H1 (cell line): ENCODE data around the gene TEAD1. TPM values are rescaled to one million over a fixed set of nuclear protein-coding genes. Genes with fewer than 3 reads are reported as not detected.

ENCODE experiments used
- CTCF ChIA-PET: fragments of 300-600 bp; sonication (Branson Sonifier 250); formaldehyde crosslinking; loops from one replicate; lab custom pipeline; 2021; ENCODE audit not compliant: partially characterized antibody; lab: Charles Lee
- POLR2A ChIA-PET: fragments of 300-600 bp; sonication (Branson Sonifier 250); formaldehyde crosslinking; loops from one replicate; lab custom pipeline; 2021; ENCODE audit warnings: inconsistent platforms; ENCODE audit not compliant: partially characterized antibody; lab: Charles Lee
- DNase-seq, 2 experiments: peaks; one replicate each; pipeline versions ENCODE4 v3.0.0 to v3.0.0-alpha.2; 2010 to 2022; ENCODE audit warnings: low spot score in 2 of 2, low read depth in 1 of 2, mixed read lengths in 1 of 2
- FAIRE-seq: peaks from 2 replicates; lab custom pipeline; 2011; peaks lifted over from hg19 to GRCh38; lab: Jason Lieb, UNC
- H2AFZ ChIP-seq: 2 replicates; pipeline ENCODE4 v1.8.1; 2012; ENCODE audit warnings: low read length, inconsistent platforms
- H2AK5ac ChIP-seq: 2 replicates; pipeline ENCODE4 v1.6.1; 2013; ENCODE audit warnings: low read depth, low read length
- H2BK120ac ChIP-seq: replicated peaks from 2 replicates; pipeline ENCODE3; 2013; ENCODE audit warnings: low read depth, low read length, inconsistent platforms
- H2BK12ac ChIP-seq: 2 replicates; pipeline ENCODE4 v1.6.1; 2013; ENCODE audit warnings: low read depth, low read length
- H2BK15ac ChIP-seq: 2 replicates; pipeline ENCODE4 v1.6.1; 2013; ENCODE audit warnings: low read length
- H2BK20ac ChIP-seq: 2 replicates; pipeline ENCODE4 v1.6.1; 2013; ENCODE audit warnings: low read length
- H2BK5ac ChIP-seq: 2 replicates; pipeline ENCODE4 v1.6.1; 2013; ENCODE audit warnings: low read depth, low read length
- H3K14ac ChIP-seq: 2 replicates; pipeline ENCODE4 v1.6.1; 2013; ENCODE audit warnings: inconsistent platforms; ENCODE audit not compliant: insufficient read length
- H3K18ac ChIP-seq: 2 replicates; pipeline ENCODE4 v1.6.1; 2013; ENCODE audit warnings: low read length; ENCODE audit errors: extremely low read depth
- H3K23ac ChIP-seq: 2 replicates; pipeline ENCODE4 v1.6.1; 2013; ENCODE audit warnings: inconsistent platforms; ENCODE audit not compliant: insufficient read length
- H3K23me2 ChIP-seq: 2 replicates; pipeline ENCODE4 v1.6.1; 2013; ENCODE audit warnings: low read depth, low read length
- H3K27ac ChIP-seq: 2 replicates; pipeline ENCODE4 v1.6.1; 2011; ENCODE audit warnings: low read depth, low read length, inconsistent platforms
- H3K27me3 ChIP-seq, 4 experiments: replicated peaks in 1 of 4; 1 replicate in 1 of 4; 2 replicates in 3 of 4; pipeline versions ENCODE4 v1.6.1 to v1.8.1; 2011 to 2013; ENCODE audit warnings: low read length in 3 of 4, mild to moderate bottlenecking in 3 of 4, inconsistent platforms in 2 of 4, mixed read lengths in 2 of 4, moderate library complexity in 1 of 4; ENCODE audit not compliant: control insufficient read depth in 3 of 4, insufficient read depth in 3 of 4; ENCODE audit errors: extremely low read depth in 1 of 4
- H3K36me3 ChIP-seq, 4 experiments: 2 replicates each; pipeline versions ENCODE4 v1.6.1 to v1.8.1; 2011 to 2013; ENCODE audit warnings: mild to moderate bottlenecking in 4 of 4, low read length in 3 of 4, moderate library complexity in 2 of 4, control low read depth in 1 of 4, inconsistent platforms in 1 of 4; ENCODE audit not compliant: insufficient read depth in 4 of 4, control insufficient read depth in 2 of 4
- H3K4ac ChIP-seq: replicated peaks from 2 replicates; pipeline ENCODE3; 2013; ENCODE audit warnings: low read length, low read depth, mixed read lengths, inconsistent platforms; ENCODE audit not compliant: insufficient read length
- H3K4me1 ChIP-seq, 4 experiments: replicated peaks in 1 of 4; 1 replicate in 1 of 4; 2 replicates in 3 of 4; pipeline versions ENCODE4 v1.6.1 to v1.8.1; 2011 to 2013; ENCODE audit warnings: low read length in 3 of 4, inconsistent platforms in 2 of 4, mixed read lengths in 1 of 4; ENCODE audit not compliant: insufficient read depth in 4 of 4, control insufficient read depth in 3 of 4
- H3K4me2 ChIP-seq, 2 experiments: 2 replicates each; pipeline versions ENCODE4 v1.6.1 to v1.8.1; 2011 to 2013; ENCODE audit warnings: low read depth in 2 of 2, low read length in 2 of 2, control low read depth in 1 of 2, inconsistent platforms in 1 of 2, mild to moderate bottlenecking in 1 of 2; ENCODE audit not compliant: insufficient read depth in 1 of 2
- H3K4me3 ChIP-seq, 4 experiments: fragments of 200-600, 300-600 bp in 1 of 4; sonication (generic), shearing (Covaris generic), sonication (Bioruptor Twin) in 1 of 4; 2 replicates each; pipeline versions ENCODE4 v1.5.1 to v1.8.1; 2011 to 2016; ENCODE audit warnings: low read length in 4 of 4, low read depth in 3 of 4, control low read depth in 2 of 4, inconsistent platforms in 2 of 4, mild to moderate bottlenecking in 2 of 4, mixed read lengths in 1 of 4, moderate library complexity in 1 of 4; ENCODE audit not compliant: insufficient read depth in 2 of 4; ENCODE audit errors: extremely low read depth in 1 of 4
- H3K56ac ChIP-seq: replicated peaks from 2 replicates; pipeline ENCODE3; 2013; ENCODE audit warnings: low read depth, mild to moderate bottlenecking, mixed read lengths, low read length, inconsistent platforms; ENCODE audit not compliant: insufficient read length
- H3K79me1 ChIP-seq: 2 replicates; pipeline ENCODE4 v1.6.1; 2013; ENCODE audit warnings: low read depth, low read length, control low read depth
- H3K79me2 ChIP-seq, 2 experiments: 2 replicates each; pipeline versions ENCODE4 v1.6.1 to v1.8.1; 2012 to 2013; ENCODE audit warnings: low read length in 2 of 2, mild to moderate bottlenecking in 2 of 2, inconsistent platforms in 1 of 2; ENCODE audit not compliant: insufficient read depth in 2 of 2, control insufficient read depth in 1 of 2
- H3K9ac ChIP-seq, 4 experiments: replicated peaks in 1 of 4; 1 replicate in 1 of 4; 2 replicates in 3 of 4; pipeline versions ENCODE4 v1.6.1 to v1.8.1; 2011 to 2013; ENCODE audit warnings: low read depth in 3 of 4, low read length in 3 of 4, control low read depth in 2 of 4, mild to moderate bottlenecking in 2 of 4, moderate library complexity in 2 of 4, inconsistent platforms in 1 of 4; ENCODE audit errors: extremely low read depth in 1 of 4
- H3K9me3 ChIP-seq, 2 experiments: 2 replicates each; pipeline versions ENCODE4 v1.6.1 to v1.8.1; 2012 to 2013; ENCODE audit warnings: mild to moderate bottlenecking in 2 of 2, moderate library complexity in 2 of 2, control low read depth in 1 of 2, inconsistent platforms in 1 of 2, low read depth in 1 of 2, low read length in 1 of 2, mixed read lengths in 1 of 2; ENCODE audit not compliant: insufficient read depth in 2 of 2
- H4K20me1 ChIP-seq, 2 experiments: replicated peaks in 1 of 2; 2 replicates each; pipeline versions ENCODE3 to v1.8.1; 2011 to 2013; ENCODE audit warnings: inconsistent platforms in 2 of 2, low read length in 2 of 2, mild to moderate bottlenecking in 1 of 2; ENCODE audit not compliant: insufficient read depth in 2 of 2, control insufficient read depth in 1 of 2
- H4K5ac ChIP-seq: 2 replicates; pipeline ENCODE4 v1.6.1; 2013; ENCODE audit warnings: low read length, low read depth, mixed read lengths, inconsistent platforms; ENCODE audit not compliant: insufficient read length
- H4K8ac ChIP-seq: 2 replicates; pipeline ENCODE4 v1.8.0; 2013; ENCODE audit warnings: mild to moderate bottlenecking, moderate library complexity, low read length, inconsistent platforms; ENCODE audit not compliant: insufficient read depth; ENCODE audit errors: extremely low read depth
- H4K91ac ChIP-seq: replicated peaks from 2 replicates; pipeline ENCODE3; 2013; ENCODE audit warnings: low read length, mixed read lengths, inconsistent platforms; ENCODE audit not compliant: insufficient read length
- ATF2 ChIP-seq: IDR thresholded peaks from 2 replicates; pipeline ENCODE4 v1.6.1; 2012; ENCODE audit warnings: low read length, inconsistent platforms
- CHD1 ChIP-seq: IDR thresholded peaks from 2 replicates; pipeline ENCODE4 v1.6.1; 2012; ENCODE audit warnings: low read depth, low read length, improper control_type of control experiment
- EGR1 ChIP-seq: IDR thresholded peaks from 2 replicates; pipeline ENCODE4 v1.6.1; 2011; ENCODE audit warnings: low read depth, low read length, borderline replicate concordance
- EZH2 ChIP-seq: fragments of 200-600 bp; sonication (generic); IDR thresholded peaks from 2 replicates; pipeline ENCODE4 v1.7.1; 2012; ENCODE audit warnings: low read depth, mild to moderate bottlenecking, moderate library complexity, low read length, inconsistent platforms; ENCODE audit not compliant: severe bottlenecking
- FOSL1 ChIP-seq: IDR thresholded peaks from 2 replicates; pipeline ENCODE4 v1.6.1; 2011; ENCODE audit warnings: mild to moderate bottlenecking, low read depth, low read length, moderate library complexity; ENCODE audit not compliant: insufficient read depth
- HDAC2 ChIP-seq, 2 experiments: fragments of 300-600 bp in 1 of 2; sonication (generic) in 1 of 2; IDR thresholded peaks; 2 replicates each; pipeline ENCODE4 v1.6.1; 2011 to 2012; ENCODE audit warnings: low read depth in 2 of 2, low read length in 2 of 2, mild to moderate bottlenecking in 2 of 2, moderate library complexity in 2 of 2, borderline replicate concordance in 1 of 2, inconsistent platforms in 1 of 2
- JUND ChIP-seq: IDR thresholded peaks from 2 replicates; pipeline ENCODE4 v1.6.1; 2011; ENCODE audit warnings: mild to moderate bottlenecking, improper control_type of control experiment, low read length
- MAFK ChIP-seq: IDR thresholded peaks from 2 replicates; pipeline ENCODE4 v1.6.1; 2012; ENCODE audit warnings: low read depth, mild to moderate bottlenecking, improper control_type of control experiment, low read length
- MAX ChIP-seq: IDR thresholded peaks from 2 replicates; pipeline ENCODE4 v1.6.1; 2012; ENCODE audit warnings: inconsistent platforms
- SIN3A ChIP-seq, 2 experiments: IDR thresholded peaks in 1 of 2; conservative IDR thresholded peaks in 1 of 2; 2 replicates each; pipeline ENCODE4 v1.6.1; 2011 to 2012; ENCODE audit warnings: low read length in 2 of 2, improper control_type of control experiment in 1 of 2, low read depth in 1 of 2, mild to moderate bottlenecking in 1 of 2
- SP4 ChIP-seq: IDR thresholded peaks from 2 replicates; pipeline ENCODE4 v1.6.1; 2012; ENCODE audit warnings: low read length, inconsistent platforms
- WGBS, 2 experiments: shearing (Covaris generic) in 1 of 2; methylation state at CpG; one replicate each; pipeline versions ENCODE4 v1.1.6 to v1.1.7; 2013 to 2015; ENCODE audit warnings: low lambda C conversion rate in 2 of 2, mixed read lengths in 2 of 2, inconsistent platforms in 1 of 2, low coverage in 1 of 2, missing lambda C conversion rate in 1 of 2; ENCODE audit not compliant: insufficient replicate concordance in 2 of 2, insufficient coverage in 1 of 2, insufficient read length in 1 of 2; ENCODE audit errors: extremely low coverage in 1 of 2, missing lambda C conversion rate in 1 of 2; 5-methylcytosine and 5-hydroxymethylcytosine counted together
- polyA plus RNA-seq, 7 experiments: library from polyadenylated mRNA; depleted of rRNA in 3 of 7; stranded (reverse) in 5 of 7; unstranded in 2 of 7; fragments of >200 nt in 5 of 7; fragments of 200-250 nt in 2 of 7; gene quantifications; 1 replicate in 5 of 7; 2 replicates in 1 of 7; 4 replicates in 1 of 7; pipeline versions ENCODE4 v1.2.1 to v1.2.3, GENCODE V29; 2011 to 2013; ENCODE audit warnings: missing spikeins in 2 of 7, mixed read lengths in 2 of 7
- total RNA-seq: library from RNA; stranded (reverse); fragmentation: NEBNext Ultra II Directional; extraction: Animal tissue kit (Norgen Biotek cat#: 25700); gene quantifications from 2 replicates; pipeline ENCODE4 v1.2.1, GENCODE V29; 2021

TEAD1 gene
- total and polyA plus RNA-seq, 2 of the 8 experiments (the other 6 are each of a cell fraction or from before 2014, with no cell fraction given), result 15.6 to 67.4 TPM

GRCh38 chr11:12695221-12695794, 21.1 kb downstream of the TEAD1 start:
- no peak overlapping the region for H2BK5ac ChIP-seq
- H4K8ac ChIP-seq, result no peak overlapping the region
- ChIA-PET POLR2A (interaction anchor here (0.7 kb wide), 1 partner anchor 1937 kb away, joined by 3 read pairs; no protein-coding TSS in a partner anchor), CTCF (interaction anchor here (0.6 to 2.1 kb wide), 3 partner anchors 11 to 691 kb away, joined by 3 to 5 read pairs (median 3); no protein-coding TSS in a partner anchor)
- no peak overlapping the region for H3K14ac ChIP-seq
- no peak for DNase-seq
- peaks cover 3 to 98% of the 10 kb centered on the region in 2 experiments; a peak in 3 of 4 replicates for H3K79me2 ChIP-seq
- WGBS, 2 experiments, result 80% methylated on average over 2 of the region's 2 CpGs; no CpG with 5 or more reads in 1 of the 2 experiments
- H3K27ac ChIP-seq, result no peak overlapping the region
- H3K27me3 ChIP-seq, result no peaks in the 10 kb centered on the region
- H4K20me1 ChIP-seq, result peaks cover 28 to 37% of the 10 kb centered on the region in 2 experiments
- H2BK120ac ChIP-seq, result no peak overlapping the region
- no peaks in the 10 kb centered on the region; the same call in 1 of the 2 replicates for H3K23me2 ChIP-seq
- no peak overlapping the region for H3K9ac ChIP-seq
- no peak overlapping the region for H3K23ac ChIP-seq
- peaks cover 9% of the 10 kb centered on the region for H3K79me1 ChIP-seq
- H4K5ac ChIP-seq, result no peak overlapping the region
- no peak overlapping the region for H3K4ac ChIP-seq
- H3K4me1 ChIP-seq, result peaks cover 16 to 46% (median 30%) of the 10 kb centered on the region in 4 experiments
- no peak overlapping the region for H3K4me2 ChIP-seq
- H4K91ac ChIP-seq, result no peak overlapping the region
- no peak overlapping the region for H2BK20ac ChIP-seq
- H3K18ac ChIP-seq, result no peak overlapping the region
- no peak overlapping the region for H2BK15ac ChIP-seq
- no peaks in the 10 kb centered on the region for H3K9me3 ChIP-seq
- H2BK12ac ChIP-seq, result no peak overlapping the region
- H3K4me3 ChIP-seq, result no peak overlapping the region
- H2AFZ ChIP-seq, result no peak overlapping the region
- no peaks in the 10 kb centered on the region for H3K36me3 ChIP-seq
- no peak overlapping the region for H2AK5ac ChIP-seq
- H3K56ac ChIP-seq, result no peak overlapping the region
- no peak for FAIRE-seq
- TF ChIP-seq JUND (no peak), ATF2 (no peak), MAX (no peak), EGR1 (no peak), CHD1 (no peak), FOSL1 (no peak), SP4 (no peak), SIN3A (conservative IDR thresholded peaks at IDR 0.05 in 1 of 2, IDR thresholded peaks at IDR 0.05 in 1 of 2; ENCODE audit: low read depth in 1 of 2, low read length in 2 of 2) (no peak), HDAC2 (IDR thresholded peaks at IDR 0.05; ENCODE audit: borderline replicate concordance in 1 of 2, low read depth in 2 of 2, low read length in 2 of 2) (no peak), MAFK (no peak), EZH2 (no peak)
